ENCODE results near the gene FXR1. TPM values are rescaled to one million over a fixed set of nuclear protein-coding genes. Genes with fewer than 3 reads are reported as not detected.

The FXR1 gene
- total RNA-seq (2022; extraction: Qiagen RNA extraction): 60.6 to 87.8 TPM (median 74.1 TPM) in 5 replicates

GRCh38 chr3:180912304-180913296 is at the start of gene FXR1:
FXR1 (plus strand) TSS chr3:180912670; CDS start chr3:180912686, 16 bp downstream.

GRCh38 chr3:180989291-180990163 is 77.1 kb downstream of the FXR1 start, which contains the start of gene DNAJC19:
DNAJC19 (minus strand) TSS chr3:180989736; CDS start chr3:180989602, 134 bp downstream.

Other genes starting within 250 kb of the FXR1 start
- not detected in 5 replicates for gene CCDC39, start 233.2 kb upstream of the FXR1 start, total RNA-seq (2022; extraction: Qiagen RNA extraction)
- 21.3 to 27.1 TPM (median 23.4 TPM) in 5 replicates for gene DNAJC19, start 77.1 kb downstream of the FXR1 start, total RNA-seq (2022; extraction: Qiagen RNA extraction)